OCI-LY1 (cell line): Measurements from ENCODE around the gene TIGD1.

Experiments used
- EZH2 ChIP-seq: fragments of 200-600 bp; sonication (generic), shearing (Covaris generic); IDR thresholded peaks from 2 replicates; pipeline ENCODE4 v1.8.0; 2017; ENCODE audit warnings: borderline replicate concordance, mixed run types, mild to moderate bottlenecking, antibody characterized with exemption, low read length, moderate library complexity, mixed read lengths
- TF ChIP-seq, protein P1 (sequence below): fragments of 200-600 bp; sonication (generic), shearing (Covaris generic); IDR thresholded peaks from 2 replicates; pipeline ENCODE4 v1.5.1; 2017; ENCODE audit warnings: mild to moderate bottlenecking, antibody characterized with exemption, low read length, moderate library complexity, mixed read lengths

DNA sequence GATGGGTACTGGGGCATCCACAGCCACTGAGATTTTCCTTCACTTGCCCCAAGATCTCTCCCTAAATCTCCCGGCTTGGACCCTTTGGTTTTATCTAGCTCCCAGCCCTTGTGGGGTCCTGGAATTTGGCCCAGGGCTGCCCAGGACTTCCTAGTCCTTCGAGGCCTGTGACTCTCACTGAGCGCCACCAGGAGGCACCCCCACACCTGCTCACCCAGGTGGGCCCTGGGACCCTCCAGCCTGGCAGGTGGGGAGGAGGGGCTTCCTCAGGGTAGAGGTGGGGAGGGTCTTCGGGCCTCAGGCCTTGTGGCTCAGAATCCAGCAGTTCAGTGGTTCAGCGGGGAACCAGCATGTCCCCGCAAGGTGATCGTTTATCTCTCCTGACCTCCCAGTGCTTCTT lies 42.1 kb downstream of the TIGD1 start:
- TF ChIP-seq, protein P1, sequence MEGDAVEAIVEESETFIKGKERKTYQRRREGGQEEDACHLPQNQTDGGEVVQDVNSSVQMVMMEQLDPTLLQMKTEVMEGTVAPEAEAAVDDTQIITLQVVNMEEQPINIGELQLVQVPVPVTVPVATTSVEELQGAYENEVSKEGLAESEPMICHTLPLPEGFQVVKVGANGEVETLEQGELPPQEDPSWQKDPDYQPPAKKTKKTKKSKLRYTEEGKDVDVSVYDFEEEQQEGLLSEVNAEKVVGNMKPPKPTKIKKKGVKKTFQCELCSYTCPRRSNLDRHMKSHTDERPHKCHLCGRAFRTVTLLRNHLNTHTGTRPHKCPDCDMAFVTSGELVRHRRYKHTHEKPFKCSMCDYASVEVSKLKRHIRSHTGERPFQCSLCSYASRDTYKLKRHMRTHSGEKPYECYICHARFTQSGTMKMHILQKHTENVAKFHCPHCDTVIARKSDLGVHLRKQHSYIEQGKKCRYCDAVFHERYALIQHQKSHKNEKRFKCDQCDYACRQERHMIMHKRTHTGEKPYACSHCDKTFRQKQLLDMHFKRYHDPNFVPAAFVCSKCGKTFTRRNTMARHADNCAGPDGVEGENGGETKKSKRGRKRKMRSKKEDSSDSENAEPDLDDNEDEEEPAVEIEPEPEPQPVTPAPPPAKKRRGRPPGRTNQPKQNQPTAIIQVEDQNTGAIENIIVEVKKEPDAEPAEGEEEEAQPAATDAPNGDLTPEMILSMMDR = no peak
- TF ChIP-seq EZH2 = no peak
